Omental fat pad (tissue), 4 donors: ENCODE data around the gene EIF2B2. TPM values are rescaled to one million over a fixed set of nuclear protein-coding genes. Genes with fewer than 3 reads are reported as not detected.

ENCODE experiments used
- ATAC-seq: fragments of 150-250 bp; one replicate; pipeline ENCODE4 v1.9.1; 2016; ENCODE audit warnings: mild to moderate bottlenecking, moderate library complexity; ENCODE audit not compliant: low FRiP score
- DNase-seq: peaks from one replicate; pipeline ENCODE4 v3.0.0-alpha.2; 2019; ENCODE audit warnings: low spot score
- CTCF ChIP-seq, 3 donors: fragments of 450-650 bp; IDR thresholded peaks; one replicate each; pipeline ENCODE4 v1.5.1; 2016 to 2017; ENCODE audit warnings: antibody characterized with exemption in 3 of 3, mild to moderate bottlenecking in 3 of 3, moderate library complexity in 2 of 3
- total RNA-seq, 4 donors: library from RNA; depleted of rRNA; stranded (reverse); fragments of >200 nt; gene quantifications; one replicate each; pipeline ENCODE4 v1.1.0, GENCODE V29; 2016

The EIF2B2 gene
- total RNA-seq, 4 donors from 2014 or later, result 23.6 to 42.0 (median 35.2) TPM

GRCh38 chr14:75023108-75023507 is 20.4 kb downstream of the EIF2B2 start:
- TF ChIP-seq CTCF (IDR thresholded peaks at IDR 0.05), result no peak
- ATAC-seq (no peak), DNase-seq (no peak)

GRCh38 chr14:75025082-75025481 is 22.4 kb downstream of the EIF2B2 start:
- ATAC-seq, result no peak
- no peak for TF ChIP-seq CTCF (IDR thresholded peaks at IDR 0.05)
- DNase-seq, result no peak

- ATAC-seq, result no peak
- TF ChIP-seq CTCF (IDR thresholded peaks at IDR 0.05), result no peak
Measured at GRCh38 chr14:75025876-75026275, 23.2 kb downstream of the EIF2B2 start.

GRCh38 chr14:75030147-75030546 is 27.4 kb downstream of the EIF2B2 start:
- ATAC-seq (no peak), DNase-seq (no peak)
- no peak for TF ChIP-seq CTCF (IDR thresholded peaks at IDR 0.05)

More at GRCh38 chr14:75025876-75026275, 23.2 kb downstream of the EIF2B2 start:
- no peak for DNase-seq

- ATAC-seq, result no peak
- no peak for TF ChIP-seq CTCF (IDR thresholded peaks at IDR 0.05)
- DNase-seq, result no peak
Measured at GRCh38 chr14:75032939-75033338, 30.2 kb downstream of the EIF2B2 start.

GRCh38 chr14:75040507-75040906 is 37.8 kb downstream of the EIF2B2 start:
- no peak for ATAC-seq
- DNase-seq, result no peak
- no peak for TF ChIP-seq CTCF (IDR thresholded peaks at IDR 0.05)

GRCh38 chr14:75040959-75041358 is 38.2 kb downstream of the EIF2B2 start:
- ATAC-seq, result no peak
- TF ChIP-seq CTCF (IDR thresholded peaks at IDR 0.05), result no peak
- no peak for DNase-seq
